NCI-H226 (cell line): ENCODE measurements around the gene ZNF142.

Source experiments
- DNase-seq: peaks from one replicate; pipeline ENCODE4 v3.0.0-alpha.2; 2015

Gene ZNF142

GRCh38 chr2:218648787-218649100, 10.7 kb downstream of the ZNF142 start:
- no peak for DNase-seq

- peak; percentile 19 for DNase-seq
Measured at GRCh38 chr2:218648088-218648786, 11.2 kb downstream of the ZNF142 start.

- DNase-seq, result no peak
Measured at GRCh38 chr2:218645126-218645525, 14.3 kb downstream of the ZNF142 start.

GRCh38 chr2:218644721-218645120, 14.7 kb downstream of the ZNF142 start:
- no peak for DNase-seq

- DNase-seq, result no peak
Measured at GRCh38 chr2:218643751-218644310, 15.6 kb downstream of the ZNF142 start.

GRCh38 chr2:218642786-218643185, 16.6 kb downstream of the ZNF142 start:
- DNase-seq, result no peak

- DNase-seq, result no peak
Measured at GRCh38 chr2:218642121-218642656, 17.2 kb downstream of the ZNF142 start.

GRCh38 chr2:218638372-218638771, 21.1 kb downstream of the ZNF142 start:
- DNase-seq, result no peak

GRCh38 chr2:218635719-218636118, 23.7 kb downstream of the ZNF142 start:
- no peak for DNase-seq

- DNase-seq, result peak; percentile 40
Measured at GRCh38 chr2:218631837-218632236, 27.6 kb downstream of the ZNF142 start.

- DNase-seq, result no peak
Measured at GRCh38 chr2:218627939-218628338, 31.5 kb downstream of the ZNF142 start.

GRCh38 chr2:218626369-218626768, 33.1 kb downstream of the ZNF142 start:
- DNase-seq, result no peak

GRCh38 chr2:218623366-218623705, 36.1 kb downstream of the ZNF142 start:
- DNase-seq, result no peak

GRCh38 chr2:218622606-218623365, 36.6 kb downstream of the ZNF142 start:
- no peak for DNase-seq

- no peak for DNase-seq
Measured at GRCh38 chr2:218621007-218621406, 38.4 kb downstream of the ZNF142 start.

- DNase-seq, result no peak
Measured at GRCh38 chr2:218618102-218618860, 41.1 kb downstream of the ZNF142 start.

- no peak for DNase-seq
Measured at GRCh38 chr2:218615868-218616315, 43.5 kb downstream of the ZNF142 start.

- peak; percentile 64 for DNase-seq
Measured at GRCh38 chr2:218607436-218608115, 51.8 kb downstream of the ZNF142 start, which contains the start of gene PLCD4. PLCD4 (plus strand) TSS chr2:218607899; CDS start chr2:218615740, 7,841 bp downstream.

GRCh38 chr2:218605432-218605831, 54.0 kb downstream of the ZNF142 start:
- DNase-seq, result no peak
